GM12801 (cell line): ENCODE measurements around the gene SMIM1.

Source experiments
- TF ChIP-seq, protein P1 (sequence below): IDR thresholded peaks from one replicate; pipeline ENCODE4 v1.5.1; 2011; ENCODE audit warnings: control low read depth; ENCODE audit not compliant: insufficient read length; ENCODE audit errors: extremely low read depth

Gene SMIM1

DNA sequence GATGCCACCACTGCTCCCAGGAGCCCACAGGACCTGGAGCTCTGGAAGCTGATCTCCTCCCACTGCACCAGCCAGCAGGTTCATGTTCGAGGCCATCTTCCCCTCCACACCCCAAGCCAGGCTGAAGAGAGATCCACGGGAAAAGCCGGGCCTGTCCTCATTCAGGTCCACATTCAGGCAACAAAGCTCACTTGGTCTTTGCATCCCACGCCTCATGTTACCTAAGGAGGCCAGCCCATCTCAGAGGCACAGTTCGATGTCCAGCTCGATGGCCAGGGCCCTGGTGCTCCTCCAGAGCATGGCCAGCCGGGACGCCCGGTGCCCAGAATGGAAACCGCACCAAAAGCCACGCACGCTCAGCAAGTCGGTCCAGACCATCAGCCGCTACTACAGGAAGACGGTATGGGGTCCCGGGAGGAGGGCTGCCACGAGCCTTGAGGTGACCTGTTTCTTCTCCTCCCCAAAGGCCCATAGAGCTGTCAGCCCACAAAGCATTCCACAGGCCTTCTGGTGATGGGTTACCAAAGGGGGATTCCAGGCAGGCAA is 20.1 kb upstream of the SMIM1 start, which contains the start of gene CCDC27:
CCDC27 (plus strand) TSS at position 51 of the 546 bp plus-strand sequence; CDS start at position 83, 32 bp downstream.
- TF ChIP-seq, protein P1, sequence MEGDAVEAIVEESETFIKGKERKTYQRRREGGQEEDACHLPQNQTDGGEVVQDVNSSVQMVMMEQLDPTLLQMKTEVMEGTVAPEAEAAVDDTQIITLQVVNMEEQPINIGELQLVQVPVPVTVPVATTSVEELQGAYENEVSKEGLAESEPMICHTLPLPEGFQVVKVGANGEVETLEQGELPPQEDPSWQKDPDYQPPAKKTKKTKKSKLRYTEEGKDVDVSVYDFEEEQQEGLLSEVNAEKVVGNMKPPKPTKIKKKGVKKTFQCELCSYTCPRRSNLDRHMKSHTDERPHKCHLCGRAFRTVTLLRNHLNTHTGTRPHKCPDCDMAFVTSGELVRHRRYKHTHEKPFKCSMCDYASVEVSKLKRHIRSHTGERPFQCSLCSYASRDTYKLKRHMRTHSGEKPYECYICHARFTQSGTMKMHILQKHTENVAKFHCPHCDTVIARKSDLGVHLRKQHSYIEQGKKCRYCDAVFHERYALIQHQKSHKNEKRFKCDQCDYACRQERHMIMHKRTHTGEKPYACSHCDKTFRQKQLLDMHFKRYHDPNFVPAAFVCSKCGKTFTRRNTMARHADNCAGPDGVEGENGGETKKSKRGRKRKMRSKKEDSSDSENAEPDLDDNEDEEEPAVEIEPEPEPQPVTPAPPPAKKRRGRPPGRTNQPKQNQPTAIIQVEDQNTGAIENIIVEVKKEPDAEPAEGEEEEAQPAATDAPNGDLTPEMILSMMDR: no peak

DNA sequence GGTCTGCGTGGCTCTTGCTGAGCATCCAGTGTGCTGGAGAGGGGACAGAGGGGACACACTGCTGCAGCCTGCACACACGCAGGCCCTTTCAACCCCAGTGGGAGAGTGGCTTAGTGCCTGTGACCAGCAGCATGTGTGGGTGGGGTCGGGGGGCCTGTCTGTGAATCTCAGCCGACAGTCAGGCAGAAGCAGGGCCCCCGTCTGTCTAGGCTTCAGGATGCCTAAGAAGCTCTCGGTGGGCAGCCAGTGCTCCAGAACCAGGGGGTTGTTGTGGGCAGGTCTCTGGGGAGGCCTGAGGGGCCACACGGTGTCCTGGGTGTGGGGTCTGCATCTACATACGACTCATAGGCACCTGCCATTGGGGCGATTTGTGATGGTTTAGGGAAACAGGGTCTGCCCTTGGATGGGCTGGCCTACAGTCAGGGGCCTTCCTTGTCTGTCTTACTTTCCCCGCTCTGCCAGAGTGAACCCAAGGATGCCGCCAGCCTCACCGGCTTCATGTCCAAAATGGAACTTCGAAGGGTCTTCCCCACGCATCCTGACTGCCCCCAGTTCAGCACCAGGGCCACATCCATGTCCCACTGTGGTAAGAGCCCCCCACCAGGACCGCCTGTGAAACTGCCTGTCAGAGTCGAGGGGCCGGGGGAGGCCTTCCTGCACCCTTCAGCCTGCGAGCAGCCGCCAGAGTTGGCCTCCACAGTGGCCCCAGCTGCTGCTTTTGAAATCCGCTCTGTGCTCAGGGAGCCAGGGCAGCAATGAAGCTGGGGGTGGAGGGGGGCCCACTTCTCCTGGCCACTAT is 18.7 kb upstream of the SMIM1 start:
- TF ChIP-seq, protein P1: no peak

DNA sequence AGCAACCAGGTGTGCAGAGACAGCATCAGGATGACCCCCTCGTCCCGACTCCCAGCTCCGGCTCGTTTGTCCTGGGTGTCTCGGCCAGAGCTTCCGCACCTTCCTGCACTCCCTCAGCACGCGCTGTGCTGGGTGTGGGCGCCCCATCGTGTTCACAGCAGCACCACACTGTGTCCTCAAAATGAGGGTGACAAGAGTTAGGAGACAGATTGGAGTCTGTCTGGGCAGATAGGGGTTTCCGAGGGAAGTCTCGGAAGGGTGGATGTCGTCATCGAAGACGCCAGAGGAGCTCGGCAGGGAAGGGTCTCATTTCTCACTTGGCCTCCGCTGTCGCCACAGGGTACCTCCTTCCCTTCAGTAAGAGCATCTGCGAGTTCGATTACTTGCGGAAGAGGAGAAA is 16.2 kb upstream of the SMIM1 start:
- TF ChIP-seq, protein P1: no peak

DNA sequence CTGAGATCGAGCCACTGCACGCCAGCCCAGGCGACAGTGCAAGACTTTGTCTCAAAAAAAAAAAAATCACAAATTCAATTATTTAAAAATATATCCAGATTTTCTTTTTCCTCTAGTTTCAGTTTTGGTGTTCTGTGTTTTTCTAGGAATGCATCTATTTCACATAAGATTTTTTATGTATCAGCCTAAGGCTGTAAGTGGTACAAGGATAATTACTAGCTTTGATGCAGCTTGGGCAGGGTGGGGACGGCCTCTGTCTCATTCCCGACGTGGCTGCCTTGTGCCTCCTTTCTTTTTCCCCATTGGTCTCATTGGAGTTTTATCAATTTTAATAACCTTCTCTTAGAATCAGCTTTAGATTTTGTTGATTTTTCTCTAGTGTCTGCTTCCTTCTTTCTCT is 13.4 kb upstream of the SMIM1 start:
- TF ChIP-seq, protein P1: no peak

DNA sequence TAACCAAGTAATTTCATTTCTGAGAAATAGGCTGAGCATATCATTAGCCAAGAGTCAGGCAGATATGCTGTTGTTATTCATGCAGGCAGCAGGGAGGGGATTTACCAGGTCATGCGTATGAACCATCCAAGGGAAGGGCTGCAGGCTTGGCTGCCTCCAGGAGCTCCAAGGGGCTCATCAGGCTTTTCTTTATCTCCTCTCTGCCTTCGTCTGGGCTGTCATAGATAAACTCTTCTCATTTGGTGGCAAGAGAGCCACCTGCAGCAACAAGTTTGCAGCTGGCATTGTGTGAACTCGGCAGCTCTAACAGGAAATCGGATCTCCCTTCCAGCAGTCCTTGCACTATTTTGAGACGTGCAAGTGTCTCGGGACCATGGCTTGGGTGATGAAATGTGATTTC is 12.8 kb upstream of the SMIM1 start:
- TF ChIP-seq, protein P1: no peak

DNA sequence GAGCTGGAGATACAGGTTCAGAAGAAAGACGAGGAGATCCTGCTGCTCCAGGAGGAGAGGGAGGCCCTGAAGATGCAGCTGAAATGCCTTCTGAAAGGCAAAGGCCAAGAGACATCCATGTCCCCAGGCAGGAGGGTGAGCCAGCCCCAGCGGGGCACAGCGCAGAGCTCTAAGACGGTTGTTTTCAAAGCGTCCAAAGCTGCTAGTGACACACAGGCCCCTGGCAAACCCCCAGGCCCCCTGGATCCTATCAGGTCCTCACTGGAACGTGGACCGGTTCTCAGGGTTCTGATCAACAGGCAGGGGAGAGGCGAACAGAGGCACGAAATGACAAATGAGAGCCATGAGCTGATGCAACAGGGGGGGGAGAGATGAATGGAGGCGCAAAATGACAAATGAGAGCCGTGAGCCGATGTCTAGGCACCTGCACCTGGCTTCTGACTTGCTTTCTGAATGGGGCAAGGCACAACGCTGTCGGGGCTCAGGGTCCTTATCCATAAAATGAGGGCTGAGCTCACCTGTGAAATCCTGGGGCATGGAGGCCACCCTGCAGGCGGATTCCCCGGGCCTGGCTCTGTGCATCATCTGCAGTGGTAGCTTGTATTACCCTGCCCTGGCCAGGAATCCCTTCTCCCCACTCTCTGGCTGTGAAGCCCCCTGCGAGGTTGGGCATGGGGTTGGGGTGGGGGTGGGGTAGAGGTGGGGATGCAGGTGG is 11.1 kb upstream of the SMIM1 start:
- TF ChIP-seq, protein P1: no peak

DNA sequence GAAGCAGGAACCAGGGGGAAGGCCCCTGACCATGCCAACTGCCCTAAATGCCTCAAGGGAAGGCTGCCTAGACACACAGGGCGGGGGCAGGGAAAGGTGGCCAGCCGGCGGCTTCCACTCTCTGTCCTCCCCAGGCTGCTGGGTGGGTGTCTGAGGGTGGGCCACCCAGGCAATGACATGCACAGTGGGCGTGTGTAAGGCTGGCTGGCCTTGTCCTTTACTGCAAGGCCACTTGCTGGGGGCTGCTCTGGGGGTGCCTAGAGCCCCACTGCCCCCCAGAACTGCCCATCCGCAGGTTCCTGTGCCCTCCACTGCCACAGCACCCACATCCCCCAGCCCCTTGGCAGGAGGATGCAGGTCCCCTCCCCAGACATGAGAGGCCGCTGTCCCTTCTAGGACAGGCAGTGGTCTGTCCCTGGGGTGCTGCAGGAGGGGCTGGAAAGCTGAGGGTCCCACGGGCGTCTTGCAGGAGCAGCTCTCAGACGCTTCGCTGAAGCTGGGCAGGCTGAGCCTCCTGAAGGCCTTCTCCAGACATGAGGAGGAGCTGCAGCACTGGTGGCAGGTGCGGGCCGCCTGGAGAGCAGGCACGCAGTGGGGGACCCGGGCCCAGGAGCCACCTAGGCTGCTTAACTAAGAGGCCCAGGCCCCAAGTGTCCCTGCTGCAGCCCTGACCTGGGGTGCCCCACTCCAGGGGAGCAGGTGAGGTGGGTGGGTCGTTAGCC is 10.2 kb upstream of the SMIM1 start:
- TF ChIP-seq, protein P1: no peak
